ENCODE results near the gene SFI1.

DNA sequence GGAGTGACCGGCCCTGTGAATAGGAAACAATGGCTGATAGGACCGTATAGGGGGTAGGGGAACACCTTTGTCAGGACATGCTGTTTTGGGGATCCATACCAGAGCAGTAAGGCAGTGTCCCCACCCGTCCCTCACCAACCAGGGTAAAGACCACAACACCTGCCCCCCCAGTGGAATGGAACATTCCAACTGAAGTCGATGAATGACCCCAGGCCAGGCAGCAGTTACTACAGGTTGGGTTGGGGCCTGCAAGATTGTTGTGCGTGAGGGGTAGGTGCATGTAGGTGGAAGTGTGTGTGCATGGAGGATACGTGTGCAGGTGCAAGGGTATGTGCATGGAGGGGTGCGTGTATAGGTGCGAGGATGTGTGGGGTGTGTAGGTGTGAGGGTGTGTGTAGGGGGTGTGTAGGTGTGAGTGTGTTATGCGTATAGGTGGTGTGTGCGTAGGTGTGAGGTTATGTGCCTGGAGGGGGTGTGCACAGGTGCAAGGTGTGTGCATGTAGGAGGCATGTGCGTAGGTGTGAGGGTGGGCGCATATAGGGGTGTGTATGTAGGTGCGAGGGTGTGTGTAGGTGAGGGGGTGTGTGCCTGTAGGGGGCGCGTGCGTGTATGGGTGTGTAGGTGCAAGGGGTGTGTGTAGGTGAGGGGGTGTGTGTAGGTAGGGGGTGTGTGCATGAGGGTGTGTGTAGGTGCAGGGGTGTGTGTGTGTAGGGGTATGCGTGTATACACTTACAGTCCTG lies 132.8 kb downstream of the SFI1 start:
- TF ChIP-seq, protein P1, sequence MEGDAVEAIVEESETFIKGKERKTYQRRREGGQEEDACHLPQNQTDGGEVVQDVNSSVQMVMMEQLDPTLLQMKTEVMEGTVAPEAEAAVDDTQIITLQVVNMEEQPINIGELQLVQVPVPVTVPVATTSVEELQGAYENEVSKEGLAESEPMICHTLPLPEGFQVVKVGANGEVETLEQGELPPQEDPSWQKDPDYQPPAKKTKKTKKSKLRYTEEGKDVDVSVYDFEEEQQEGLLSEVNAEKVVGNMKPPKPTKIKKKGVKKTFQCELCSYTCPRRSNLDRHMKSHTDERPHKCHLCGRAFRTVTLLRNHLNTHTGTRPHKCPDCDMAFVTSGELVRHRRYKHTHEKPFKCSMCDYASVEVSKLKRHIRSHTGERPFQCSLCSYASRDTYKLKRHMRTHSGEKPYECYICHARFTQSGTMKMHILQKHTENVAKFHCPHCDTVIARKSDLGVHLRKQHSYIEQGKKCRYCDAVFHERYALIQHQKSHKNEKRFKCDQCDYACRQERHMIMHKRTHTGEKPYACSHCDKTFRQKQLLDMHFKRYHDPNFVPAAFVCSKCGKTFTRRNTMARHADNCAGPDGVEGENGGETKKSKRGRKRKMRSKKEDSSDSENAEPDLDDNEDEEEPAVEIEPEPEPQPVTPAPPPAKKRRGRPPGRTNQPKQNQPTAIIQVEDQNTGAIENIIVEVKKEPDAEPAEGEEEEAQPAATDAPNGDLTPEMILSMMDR (IDR thresholded peaks at IDR 0.05), result no peak
- no peak for TF ChIP-seq POLR2A (IDR thresholded peaks at IDR 0.05; ENCODE audit: low read depth)
- TF ChIP-seq POLR2AphosphoS5 (IDR thresholded peaks at IDR 0.05), result no peak
- no peak for TF ChIP-seq EP300 (IDR thresholded peaks at IDR 0.05)
